ENCODE measurements around the gene NANOS3.

Gene NANOS3

DNA sequence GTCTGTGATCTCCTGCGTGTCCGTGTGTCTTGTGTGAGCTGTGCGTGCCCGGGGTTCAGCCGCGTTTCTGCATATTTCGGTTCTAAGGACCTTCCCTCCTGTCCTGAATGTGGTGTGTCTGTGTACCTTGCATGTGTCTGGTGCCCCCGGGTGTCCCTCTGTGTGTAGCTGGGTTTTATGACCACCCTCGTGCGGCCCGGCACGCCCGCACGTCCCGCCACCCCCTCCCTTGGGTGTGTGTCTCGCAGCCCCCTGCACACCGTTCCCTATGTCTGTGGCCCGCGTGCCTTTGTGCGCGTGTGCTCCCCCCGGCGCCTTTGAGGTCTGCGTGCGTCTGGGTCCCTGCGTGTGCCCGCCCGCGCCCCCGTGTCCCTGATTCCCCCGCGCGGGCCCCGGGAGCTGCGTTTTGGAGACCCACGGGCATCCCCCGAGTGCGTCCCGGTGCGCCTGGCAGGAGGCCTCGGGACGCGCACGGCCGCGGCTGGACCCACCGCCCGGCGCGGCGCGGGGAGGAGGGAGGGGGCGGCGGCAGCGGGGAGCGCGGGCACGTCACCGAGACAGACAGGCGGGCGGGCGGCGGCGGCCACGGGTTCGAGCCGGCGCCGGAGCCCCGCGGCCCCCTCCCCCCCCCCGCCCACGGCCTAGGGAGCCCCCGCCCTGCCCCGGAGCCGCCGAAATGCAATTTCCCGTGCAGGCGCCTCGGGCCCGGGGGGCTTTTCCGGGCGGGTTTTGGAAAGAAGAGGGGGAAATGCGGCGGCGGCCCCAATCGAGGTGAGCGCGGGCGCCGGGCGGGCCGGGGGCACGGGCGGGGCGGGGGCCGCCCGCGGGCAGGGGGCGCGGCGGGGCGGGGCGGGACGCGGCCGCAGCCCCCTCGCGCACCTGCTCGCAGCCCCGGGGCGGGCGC lies 12.0 kb upstream of the NANOS3 start:
- DNase-seq (ENCODE audit: low spot score) = no peak

DNA sequence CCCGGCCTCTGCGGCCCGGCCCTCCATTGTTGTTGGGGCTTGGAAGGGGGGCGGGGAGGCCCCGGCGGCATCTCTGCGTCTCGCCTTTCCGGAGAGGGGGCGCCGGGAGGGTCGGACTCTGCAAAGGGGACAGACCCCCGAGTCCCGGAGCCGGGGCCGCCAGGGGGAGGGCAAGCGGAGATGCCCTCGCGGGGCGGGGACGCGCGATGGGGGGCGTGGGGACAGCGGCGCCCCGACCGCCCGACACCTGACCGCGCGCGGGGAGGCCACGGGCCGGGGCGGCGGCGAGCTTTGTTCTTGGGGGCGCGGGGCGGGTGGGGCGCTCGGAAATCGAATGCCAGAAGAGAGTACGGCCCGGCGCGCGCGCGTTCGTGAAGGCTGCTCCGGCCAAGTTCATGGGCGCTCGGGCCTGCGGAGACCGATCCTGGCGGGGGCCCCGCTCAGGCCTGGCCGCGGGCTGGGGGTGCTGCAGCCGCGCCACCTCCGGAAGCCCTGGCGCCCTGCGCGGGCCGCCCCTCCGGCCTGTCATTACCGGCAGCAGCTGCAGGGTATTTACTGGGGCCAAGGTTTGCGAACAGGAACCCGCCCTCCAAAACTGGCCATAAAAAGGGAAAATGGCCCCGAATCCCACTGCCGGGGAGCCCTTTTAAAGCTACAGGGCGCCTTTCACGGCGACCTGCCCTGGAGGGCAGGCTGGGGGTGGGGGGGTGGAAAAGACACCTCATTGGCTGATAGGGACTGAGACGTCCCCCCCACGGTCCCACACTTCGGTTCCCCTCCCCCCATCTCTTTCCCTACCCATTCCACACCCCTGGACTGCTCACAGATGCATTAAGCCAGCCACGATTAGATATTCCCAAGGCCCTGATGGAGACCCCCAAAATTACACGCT lies 11.1 kb upstream of the NANOS3 start:
- DNase-seq (ENCODE audit: low spot score) = no peak

DNA sequence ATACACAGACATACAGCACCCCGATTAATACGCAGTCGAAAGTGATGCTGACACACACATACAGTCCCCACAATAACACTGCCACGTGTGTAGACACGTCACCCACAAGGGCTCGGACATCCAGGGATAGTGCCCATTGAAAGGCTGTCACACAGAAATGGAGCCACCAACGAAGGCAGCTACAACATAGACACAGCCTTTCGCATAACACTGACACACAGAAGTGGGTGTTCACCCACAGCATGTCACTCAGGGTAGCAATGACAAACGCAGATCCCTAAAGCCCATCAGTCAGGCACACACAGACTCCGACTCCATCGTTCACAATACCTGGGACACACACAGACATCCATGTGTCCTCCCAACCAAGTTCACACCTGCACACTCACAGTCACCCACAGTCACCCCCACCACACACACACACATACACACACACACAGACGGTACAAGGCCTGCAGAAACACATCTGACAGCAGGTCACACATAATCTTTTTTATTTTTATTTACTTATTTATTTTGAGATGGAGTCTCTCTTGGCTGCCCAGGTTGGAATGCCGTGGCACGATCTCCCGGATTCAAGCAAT lies 10.4 kb upstream of the NANOS3 start:
- DNase-seq (ENCODE audit: low spot score) = no peak

DNA sequence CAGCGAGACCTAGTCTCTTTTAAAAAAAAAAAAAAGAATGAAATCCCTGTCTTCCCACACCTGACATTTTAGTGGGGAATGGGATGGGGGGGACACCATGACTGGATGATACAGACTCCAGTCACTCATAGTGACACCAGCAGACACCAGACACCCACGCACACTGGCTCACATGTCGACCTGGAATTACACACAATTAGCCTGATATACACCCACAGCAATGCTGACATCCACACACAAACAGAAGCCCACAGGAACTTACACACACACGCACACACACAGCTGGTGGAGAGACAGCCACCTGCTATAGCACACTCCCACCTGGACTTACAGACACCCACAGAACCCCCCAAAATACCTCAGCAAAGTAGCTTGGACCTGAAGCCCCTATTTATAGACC lies 8.3 kb upstream of the NANOS3 start:
- DNase-seq (ENCODE audit: low spot score) = no peak

DNA sequence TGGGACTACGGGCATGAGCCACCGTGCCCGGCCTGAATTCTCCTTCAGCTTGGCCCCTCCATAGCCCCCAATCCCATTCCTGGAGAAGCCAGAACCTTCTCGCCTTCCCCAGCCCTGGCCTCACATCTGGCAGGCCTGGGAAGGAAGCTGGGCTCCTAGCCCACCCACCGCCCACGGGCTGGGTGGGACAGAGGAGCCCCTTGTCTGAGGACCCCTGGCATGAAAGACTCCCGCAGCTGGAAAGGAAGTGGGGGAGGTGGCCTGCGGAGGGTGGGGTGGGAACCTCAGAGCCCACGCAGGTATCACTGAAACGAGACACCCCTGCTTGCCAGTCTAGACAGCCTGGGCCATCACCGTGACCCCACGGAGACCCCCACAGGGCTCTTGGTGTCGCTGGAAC lies 7.7 kb upstream of the NANOS3 start:
- DNase-seq (ENCODE audit: low spot score) = no peak

- DNase-seq (ENCODE audit: low spot score) = no peak
Observed at GRCh38 chr19:13870873-13871272, 6.1 kb upstream of the NANOS3 start.

DNA sequence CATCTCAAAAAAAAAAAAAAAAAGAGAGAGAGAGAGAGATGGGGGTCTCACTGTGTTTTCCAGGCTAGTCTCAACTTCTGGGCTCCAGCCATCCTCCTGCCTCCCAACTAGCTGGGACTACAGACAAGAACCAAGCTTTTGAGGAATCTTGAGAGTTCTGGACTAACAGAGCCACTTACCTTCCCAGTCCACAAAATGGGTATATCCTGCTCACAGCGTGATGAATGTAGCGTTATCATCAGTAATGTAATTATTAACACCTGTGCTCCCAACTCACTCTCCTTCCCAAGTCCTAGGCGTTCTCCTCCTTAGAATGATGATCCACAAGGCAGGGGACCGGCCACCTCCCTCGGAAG lies 4.6 kb upstream of the NANOS3 start:
- no peak for DNase-seq (ENCODE audit: low spot score)

- DNase-seq (ENCODE audit: low spot score) = peak; percentile 76
Observed at GRCh38 chr19:13872695-13873389, 4.1 kb upstream of the NANOS3 start.

GRCh38 chr19:13873834-13874515 lies 3.0 kb upstream of the NANOS3 start:
- no peak for DNase-seq (ENCODE audit: low spot score)

DNA sequence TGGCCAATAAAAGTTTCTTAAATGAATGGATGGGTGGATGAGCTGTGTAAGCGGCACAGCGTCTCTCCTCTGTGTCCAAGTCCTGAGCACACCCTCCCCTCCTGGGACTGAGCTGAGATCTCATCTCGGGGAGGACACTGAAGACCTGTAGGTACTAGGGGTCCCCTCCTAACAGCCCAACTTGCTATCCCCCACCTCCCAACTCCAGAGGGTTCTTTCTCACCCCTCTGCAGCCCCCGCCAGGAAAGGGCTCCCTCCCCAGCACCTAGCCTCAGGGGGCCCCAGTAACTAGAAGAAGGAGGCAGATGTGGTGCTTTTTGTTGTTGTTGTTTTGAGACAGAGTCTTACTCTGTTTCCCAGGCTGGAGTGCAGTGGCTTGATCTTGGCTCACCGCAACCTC lies 1.1 kb upstream of the NANOS3 start:
- DNase-seq (ENCODE audit: low spot score) = no peak

GRCh38 chr19:13877303-13877702 lies 369 bp downstream of the NANOS3 start:
- no peak for DNase-seq (ENCODE audit: low spot score)

DNA sequence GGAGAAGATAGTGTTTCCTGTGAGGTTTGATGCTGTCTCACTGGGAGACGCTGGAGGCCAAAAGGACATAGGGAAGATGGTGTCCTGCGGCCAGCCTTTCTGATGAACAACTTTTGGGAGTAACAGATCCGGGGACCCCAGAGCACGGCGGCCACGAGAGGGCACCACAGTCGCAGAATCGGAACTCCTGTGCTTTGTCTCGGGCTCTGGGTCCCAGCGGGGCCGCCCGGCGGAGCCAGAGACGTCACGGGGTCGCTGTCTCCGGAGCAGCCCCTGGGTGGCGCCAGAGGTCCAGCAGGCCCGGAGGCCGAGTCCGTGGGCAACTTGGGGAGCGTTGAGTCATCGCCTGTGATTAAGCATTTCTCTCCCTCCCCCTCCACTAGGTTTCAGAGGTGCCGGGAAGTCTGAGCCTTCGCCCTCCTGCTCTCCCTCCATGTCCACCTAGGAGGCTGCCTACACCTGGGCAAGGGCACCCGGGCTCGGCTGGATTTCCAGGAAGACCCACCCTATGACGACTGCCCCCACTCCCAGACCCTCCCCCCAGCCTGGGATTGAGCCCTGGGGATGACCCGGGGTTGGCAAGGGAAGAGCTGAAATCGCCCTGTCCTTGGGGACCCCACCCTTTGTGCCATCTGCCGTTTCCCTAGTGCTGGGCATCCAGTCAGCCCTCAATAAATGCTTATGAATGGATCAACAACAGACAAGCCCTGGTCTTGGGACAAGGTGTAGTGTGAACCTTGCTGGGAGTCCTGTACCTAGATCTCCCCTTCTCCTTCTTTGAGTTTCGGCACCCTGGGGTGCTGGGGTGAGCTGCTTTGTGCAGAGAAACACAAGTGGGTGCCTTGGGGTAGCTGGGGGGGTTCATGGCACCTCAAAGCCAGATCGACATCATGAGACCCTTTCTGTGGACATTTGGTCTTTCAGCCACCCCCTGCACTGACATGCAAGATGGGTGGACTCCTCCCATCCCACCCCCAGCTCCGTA lies 3.4 kb downstream of the NANOS3 start:
- DNase-seq (ENCODE audit: low spot score) = peak; percentile 90

DNA sequence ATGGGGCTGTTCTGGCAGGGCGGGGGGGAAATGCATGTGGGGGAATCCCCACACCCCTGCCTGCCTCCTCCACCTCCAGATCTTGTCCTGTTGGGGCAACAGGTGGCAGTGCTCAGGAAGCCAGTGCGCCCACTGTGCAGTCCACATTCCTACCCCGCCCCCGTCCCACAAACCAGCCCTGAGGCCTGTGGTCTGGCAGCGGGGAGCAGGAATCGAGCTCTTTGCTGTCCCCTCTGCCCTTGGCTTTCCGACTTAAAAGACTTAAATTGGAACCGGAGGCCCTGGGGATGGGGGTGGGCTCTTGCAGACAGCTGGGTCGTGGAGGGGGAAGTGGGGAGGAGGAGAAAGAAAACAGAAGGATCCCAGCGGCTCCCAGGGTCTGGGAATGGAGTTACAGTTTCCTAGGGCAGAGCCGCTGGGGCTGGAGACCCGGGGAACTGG lies 4.3 kb downstream of the NANOS3 start:
- DNase-seq (ENCODE audit: low spot score) = no peak

DNA sequence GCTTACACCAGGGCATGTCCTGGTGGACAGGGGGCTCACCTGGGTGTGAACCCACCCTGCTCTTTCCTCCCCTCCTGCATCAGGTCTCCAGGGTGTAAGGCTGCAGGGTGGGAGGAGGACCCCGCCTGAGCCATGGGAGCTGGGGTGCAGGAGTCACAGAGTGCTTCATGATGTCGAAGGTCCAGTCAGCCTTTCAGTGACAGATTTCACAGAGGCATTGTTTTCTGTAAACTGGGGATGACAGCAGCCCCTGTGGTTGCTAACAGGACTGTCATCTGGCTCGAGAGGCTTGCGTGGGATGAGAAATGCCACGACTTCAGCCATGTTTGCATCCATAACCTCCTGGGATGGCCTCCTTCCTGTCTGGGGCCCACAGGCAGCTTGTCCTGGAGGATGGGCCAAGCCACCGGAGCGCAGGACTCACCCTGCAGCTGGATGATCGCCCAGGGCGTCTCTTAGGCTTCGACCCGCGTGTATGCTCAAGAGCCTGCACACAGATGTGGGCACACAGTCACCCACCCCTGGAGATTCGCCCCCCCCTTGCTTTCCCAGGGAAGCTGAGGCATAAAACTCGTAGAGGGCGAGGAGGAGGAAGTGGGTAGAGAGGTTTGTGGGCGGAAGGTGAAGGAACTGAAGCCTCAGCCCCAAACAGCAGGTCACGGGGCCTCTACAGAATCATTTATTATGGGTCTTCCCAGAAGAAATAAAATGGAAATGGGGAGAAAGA lies 4.9 kb downstream of the NANOS3 start:
- DNase-seq (ENCODE audit: low spot score) = no peak

GRCh38 chr19:13882419-13882795 lies 5.5 kb downstream of the NANOS3 start:
- no peak for DNase-seq (ENCODE audit: low spot score)

- DNase-seq (ENCODE audit: low spot score) = no peak
Observed at GRCh38 chr19:13882836-13883235, 5.9 kb downstream of the NANOS3 start.

- DNase-seq (ENCODE audit: low spot score) = no peak
Observed at GRCh38 chr19:13883516-13884064, 6.7 kb downstream of the NANOS3 start.

- no peak for DNase-seq (ENCODE audit: low spot score)
Observed at GRCh38 chr19:13884726-13885591, 8.0 kb downstream of the NANOS3 start.

Data from HuH-7 (cell line).